Cortex of kidney (tissue), 1 donor: ENCODE measurements around the gene OR10AG1.

Source experiments
- DNase-seq: peaks from one replicate; lab custom pipeline; 2025; lab: John Stamatoyannopoulos, UW

OR10AG1 gene

GRCh38 chr11:55969845-55970244 lies at the start of gene OR10AG1:
OR10AG1 (minus strand) TSS chr11:55969945; CDS start chr11:55969907, 38 bp downstream.
- DNase-seq = no peak

DNA sequence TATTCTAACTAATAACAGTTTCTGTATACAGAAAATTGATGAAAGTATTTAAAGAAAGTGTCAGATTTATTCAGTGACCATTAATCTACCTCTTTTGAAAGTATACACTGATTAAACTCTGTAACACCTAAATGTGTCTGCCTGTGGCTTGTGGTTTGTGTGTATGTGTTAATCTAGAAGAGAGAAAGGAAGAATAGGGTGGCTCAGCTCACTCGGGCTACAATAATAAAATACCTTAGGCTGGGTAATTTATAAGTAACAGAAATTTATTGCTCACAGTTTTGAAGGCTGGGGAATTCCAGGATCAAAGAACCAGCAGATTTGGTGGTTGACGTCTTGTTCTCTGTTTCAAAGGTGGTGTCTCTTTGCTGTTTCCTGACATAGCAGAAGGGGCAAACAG lies 44.1 kb upstream of the OR10AG1 start:
- DNase-seq = no peak

GRCh38 chr11:56010716-56011115 lies 41.0 kb upstream of the OR10AG1 start:
- no peak for DNase-seq

DNA sequence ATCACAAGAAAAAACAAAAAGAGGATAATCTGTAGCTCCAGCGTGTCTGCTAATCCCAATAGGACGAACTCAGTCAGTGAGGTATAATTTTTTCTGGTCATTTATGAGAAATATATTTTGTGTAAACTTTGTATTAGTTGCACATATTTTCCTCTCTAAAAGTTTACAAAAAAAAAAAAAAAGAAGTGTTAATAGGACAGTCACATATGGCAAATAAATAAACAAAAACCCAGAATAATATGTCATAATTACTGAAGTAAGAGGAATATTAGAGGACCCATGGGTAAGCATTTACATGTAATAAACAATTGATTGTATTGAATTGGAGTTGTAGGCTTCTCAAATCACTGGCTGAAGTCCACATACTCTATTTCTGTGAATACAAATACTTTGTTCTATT lies 24.8 kb upstream of the OR10AG1 start, which contains the start of gene OR5F1:
Gene OR5F1, minus strand, starts transcription at position 101 of the 400 bp plus-strand sequence. Its CDS starts 0 bp downstream, at position 101.
- DNase-seq = no peak

DNA sequence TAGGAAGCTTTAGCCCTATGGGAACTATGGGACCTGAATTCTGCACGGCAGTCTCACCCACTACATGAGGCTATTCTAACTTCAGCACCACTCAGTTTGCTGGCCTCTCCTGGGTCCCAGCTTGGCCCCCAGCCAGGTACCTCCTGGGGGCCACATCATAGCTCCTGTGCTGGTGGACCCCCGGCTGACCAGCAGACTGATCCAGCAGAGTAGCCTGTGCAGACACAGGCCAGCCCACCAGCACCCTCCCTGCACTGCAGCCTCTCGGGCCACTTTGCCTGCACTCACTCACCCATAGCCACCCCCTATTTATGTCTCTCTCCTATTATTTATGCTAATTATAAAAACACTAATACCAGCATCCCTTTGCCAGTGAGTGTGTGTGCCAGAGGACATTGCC lies 1.2 kb upstream of the OR10AG1 start:
- no peak for DNase-seq

GRCh38 chr11:55967914-55968313 lies 1.8 kb downstream of the OR10AG1 start:
- DNase-seq = no peak

DNA sequence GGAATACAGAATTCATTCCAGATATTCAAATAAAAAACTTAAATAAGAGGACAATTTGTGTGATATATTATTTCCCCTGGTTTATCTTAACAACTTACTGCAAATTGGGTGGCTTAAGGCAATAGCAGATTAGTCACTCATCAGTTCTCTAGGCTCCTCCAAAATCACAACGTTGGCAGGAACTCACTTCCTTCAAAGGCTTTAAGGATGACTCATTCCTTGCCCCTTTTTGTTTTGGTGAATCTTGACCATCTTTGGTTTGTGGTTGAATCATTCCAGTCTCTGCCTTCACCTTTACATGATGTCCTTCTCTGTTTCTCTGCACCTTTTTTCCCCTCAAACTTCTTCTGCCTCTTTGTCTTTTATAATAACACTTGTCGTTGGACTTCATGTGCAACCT lies 3.4 kb downstream of the OR10AG1 start:
- DNase-seq = no peak

- no peak for DNase-seq
Observed at GRCh38 chr11:55956521-55956920, 13.2 kb downstream of the OR10AG1 start.

GRCh38 chr11:55949330-55949729 lies 20.4 kb downstream of the OR10AG1 start:
- no peak for DNase-seq

GRCh38 chr11:55942785-55943392 lies 26.9 kb downstream of the OR10AG1 start:
- no peak for DNase-seq

DNA sequence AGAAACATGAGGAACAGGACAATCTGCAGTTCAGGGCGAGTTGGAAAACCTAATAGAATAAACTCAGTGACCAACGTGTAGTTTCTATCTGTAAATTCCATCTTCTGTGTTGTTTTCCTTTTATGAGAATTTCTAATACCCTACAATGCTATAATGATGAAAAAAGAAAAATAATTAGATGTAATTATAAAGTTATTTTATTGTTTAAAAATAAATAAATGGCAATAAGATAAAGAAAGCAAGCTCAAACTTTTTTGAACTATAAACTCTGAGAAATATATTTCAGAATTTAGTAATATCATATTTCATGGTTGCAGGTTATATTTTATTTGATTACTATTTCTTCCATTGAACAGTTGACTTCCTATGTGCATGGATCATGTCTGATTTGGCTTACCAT lies 33.4 kb downstream of the OR10AG1 start, which contains the start of gene OR5I1:
Gene OR5I1, minus strand, starts transcription at position 101 of the 400 bp plus-strand sequence. Its CDS starts 0 bp downstream, at position 101.
- no peak for DNase-seq

DNA sequence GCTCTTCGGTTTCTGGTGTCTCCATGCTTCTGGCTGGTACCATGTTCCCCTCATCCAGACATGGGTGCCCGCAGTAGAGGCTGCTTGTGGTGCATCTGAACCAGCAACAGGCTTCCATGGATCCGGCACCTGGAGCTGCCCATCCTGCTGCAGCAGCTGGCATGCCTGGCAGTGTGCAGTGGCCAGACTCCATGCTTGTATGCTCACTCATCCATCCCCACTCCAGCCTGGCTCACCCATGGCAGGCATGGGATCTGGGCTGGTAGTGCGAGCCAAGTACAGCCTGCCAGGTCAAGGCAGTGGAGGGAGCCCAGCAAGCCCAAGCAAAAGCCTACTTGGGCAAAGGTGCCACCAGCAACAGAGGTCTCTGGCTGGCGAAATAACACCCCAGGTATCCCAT lies 49.2 kb downstream of the OR10AG1 start:
- DNase-seq = no peak
